HG03159 (cell line): Measurements from ENCODE around the gene NUDT8.
"Not testable (repeated sequence)": the region's sequence is repeated elsewhere in the genome, so short reads cannot be mapped to it uniquely, and the experiment has no call there.

Source experiments
- ATAC-seq: cut with Tn5 transposase; IDR thresholded peaks from one replicate; pipeline ENCODE4 v1.9.1; 2021; ENCODE audit warnings: mild to moderate bottlenecking, moderate library complexity; ENCODE audit not compliant: unreplicated experiment

Gene NUDT8

GRCh38 chr11:67596753-67597300, 32.9 kb downstream of the NUDT8 start:
- ATAC-seq, result no peak

GRCh38 chr11:67594480-67594879, 35.3 kb downstream of the NUDT8 start:
- ATAC-seq, result no peak

GRCh38 chr11:67593565-67593905, 36.2 kb downstream of the NUDT8 start:
- ATAC-seq, result no peak

- ATAC-seq, result no peak
These were observed 36.7 kb downstream of the NUDT8 start for GRCh38 chr11:67592880-67593564.

- ATAC-seq, result not testable (repeated sequence)
These were observed 40.8 kb downstream of the NUDT8 start for GRCh38 chr11:67588899-67589415.

GRCh38 chr11:67588136-67588503, 41.6 kb downstream of the NUDT8 start:
- ATAC-seq, result peak; percentile 30

- ATAC-seq, result no peak
These were observed 43.0 kb downstream of the NUDT8 start for GRCh38 chr11:67586568-67587250.

GRCh38 chr11:67585911-67586310, 43.8 kb downstream of the NUDT8 start:
- ATAC-seq, result no peak

- no peak for ATAC-seq
These were observed 44.6 kb downstream of the NUDT8 start for GRCh38 chr11:67584881-67585873.

- no peak for ATAC-seq
These were observed 45.4 kb downstream of the NUDT8 start for GRCh38 chr11:67584205-67584880.

GRCh38 chr11:67583247-67584204, 46.2 kb downstream of the NUDT8 start, which contains the start of gene GSTP1:
GSTP1 (plus strand) TSS chr11:67583812; CDS start chr11:67583844, 32 bp downstream.
- ATAC-seq, result peak; percentile 55

- ATAC-seq, result no peak
These were observed 47.7 kb downstream of the NUDT8 start for GRCh38 chr11:67582011-67582410.

- no peak for ATAC-seq
These were observed 48.3 kb downstream of the NUDT8 start for GRCh38 chr11:67581469-67581868.

- no peak for ATAC-seq
These were observed 51.8 kb downstream of the NUDT8 start for GRCh38 chr11:67577951-67578350.
